Measurements from ENCODE around the gene SYT11. TPM values are rescaled to one million over a fixed set of nuclear protein-coding genes. Genes with fewer than 3 reads are reported as not detected.
"Not testable (repeated sequence)": the region's sequence is repeated elsewhere in the genome, so short reads cannot be mapped to it uniquely, and the experiment has no call there.

SYT11 gene
- polyA plus RNA-seq, 1 experiment = 36.6 TPM

GRCh38 chr1:155831279-155831976, 27.9 kb upstream of the SYT11 start:
- no peaks in the 10 kb centered on the region for H3K27me3 ChIP-seq (ENCODE audit: control insufficient read depth, insufficient read depth, low read length)
- H3K36me3 ChIP-seq (ENCODE audit: control insufficient read depth, insufficient read depth, low read length) = peaks cover 3% of the 10 kb centered on the region
- CTCF ChIA-PET = no interaction called here
- no peak for TF ChIP-seq CTCF (IDR thresholded peaks at IDR 0.05; ENCODE audit: insufficient read depth, low read depth, low read length)
- POLR2A ChIA-PET = no interaction called here
- DNase-seq (ENCODE audit: low read depth) = no peak
- H3K4me3 ChIP-seq (ENCODE audit: low read depth, low read length) = no peak overlapping the region

GRCh38 chr1:155833665-155834295, 25.6 kb upstream of the SYT11 start:
- H3K27me3 ChIP-seq (ENCODE audit: control insufficient read depth, insufficient read depth, low read length) = no peaks in the 10 kb centered on the region
- ChIA-PET CTCF (no interaction called here), POLR2A (no interaction called here)
- H3K36me3 ChIP-seq (ENCODE audit: control insufficient read depth, insufficient read depth, low read length) = no peaks in the 10 kb centered on the region
- TF ChIP-seq CTCF (IDR thresholded peaks at IDR 0.05; ENCODE audit: insufficient read depth, low read depth, low read length) = no peak
- no peak overlapping the region for H3K4me3 ChIP-seq (ENCODE audit: low read depth, low read length)
- DNase-seq (ENCODE audit: low read depth) = no peak

GRCh38 chr1:155834296-155834926, 25.0 kb upstream of the SYT11 start:
- ChIA-PET CTCF (no interaction called here), POLR2A (no interaction called here)

DNA sequence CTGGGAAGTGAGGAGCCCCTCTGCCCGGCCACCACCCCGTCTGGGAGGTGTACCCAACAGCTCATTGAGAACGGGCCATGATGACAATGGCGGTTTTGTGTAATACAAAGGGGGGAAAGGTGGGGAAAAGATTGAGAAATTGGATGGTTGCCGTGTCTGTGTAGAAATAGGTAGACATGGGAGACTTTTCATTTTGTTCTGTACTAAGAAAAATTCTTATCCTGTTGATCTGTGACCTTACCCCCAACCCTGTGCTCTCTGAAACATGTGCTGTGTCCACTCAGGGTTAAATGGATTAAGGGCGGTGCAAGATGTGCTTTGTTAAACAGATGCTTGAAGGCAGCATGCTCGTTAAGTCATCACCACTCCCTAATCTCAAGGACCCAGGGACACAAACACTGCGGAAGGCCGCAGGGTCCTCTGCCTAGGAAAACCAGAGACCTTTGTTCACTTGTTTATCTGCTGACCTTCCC, 24.4 kb upstream of the SYT11 start:
- POLR2A ChIA-PET; H3K4me3 ChIP-seq (ENCODE audit: low read depth, low read length); H3K27me3 ChIP-seq (ENCODE audit: control insufficient read depth, insufficient read depth, low read length); DNase-seq (ENCODE audit: low read depth); H3K36me3 ChIP-seq (ENCODE audit: control insufficient read depth, insufficient read depth, low read length): not testable (repeated sequence)
- CTCF ChIA-PET = interaction anchor here (0.6 kb wide), 1 partner anchor 55 kb away, joined by 4 read pairs; no protein-coding TSS in a partner anchor

More at GRCh38 chr1:155834296-155834926, 25.0 kb upstream of the SYT11 start:
- no peaks in the 10 kb centered on the region for H3K36me3 ChIP-seq (ENCODE audit: control insufficient read depth, insufficient read depth, low read length)
- H3K27me3 ChIP-seq (ENCODE audit: control insufficient read depth, insufficient read depth, low read length) = no peaks in the 10 kb centered on the region
- peak; percentile 28 for DNase-seq (ENCODE audit: low read depth)
- TF ChIP-seq CTCF (IDR thresholded peaks at IDR 0.05; ENCODE audit: insufficient read depth, low read depth, low read length) = no peak
- no peak overlapping the region for H3K4me3 ChIP-seq (ENCODE audit: low read depth, low read length)

GRCh38 chr1:155835548-155835947, 23.8 kb upstream of the SYT11 start:
- CTCF ChIA-PET = interaction anchor here (0.6 kb wide), 1 partner anchor 54 kb away, joined by 4 read pairs; no protein-coding TSS in a partner anchor

More at GRCh38 chr1:155835548-155835947, 23.8 kb upstream of the SYT11 start:
- no peak overlapping the region for H3K4me3 ChIP-seq (ENCODE audit: low read depth, low read length)
- DNase-seq (ENCODE audit: low read depth) = no peak
- no peaks in the 10 kb centered on the region for H3K27me3 ChIP-seq (ENCODE audit: control insufficient read depth, insufficient read depth, low read length)
- no peak for TF ChIP-seq CTCF (IDR thresholded peaks at IDR 0.05; ENCODE audit: insufficient read depth, low read depth, low read length)
- H3K36me3 ChIP-seq (ENCODE audit: control insufficient read depth, insufficient read depth, low read length) = no peaks in the 10 kb centered on the region
- POLR2A ChIA-PET = no interaction called here
